ENCODE results near the gene ZNF529.
A peak's percentile ranks its signal among the peaks of the same experiment; 100 is the strongest.
"Not testable (repeated sequence)": the region's sequence is repeated elsewhere in the genome, so short reads cannot be mapped to it uniquely, and the experiment has no call there.

ZNF529 gene

DNA sequence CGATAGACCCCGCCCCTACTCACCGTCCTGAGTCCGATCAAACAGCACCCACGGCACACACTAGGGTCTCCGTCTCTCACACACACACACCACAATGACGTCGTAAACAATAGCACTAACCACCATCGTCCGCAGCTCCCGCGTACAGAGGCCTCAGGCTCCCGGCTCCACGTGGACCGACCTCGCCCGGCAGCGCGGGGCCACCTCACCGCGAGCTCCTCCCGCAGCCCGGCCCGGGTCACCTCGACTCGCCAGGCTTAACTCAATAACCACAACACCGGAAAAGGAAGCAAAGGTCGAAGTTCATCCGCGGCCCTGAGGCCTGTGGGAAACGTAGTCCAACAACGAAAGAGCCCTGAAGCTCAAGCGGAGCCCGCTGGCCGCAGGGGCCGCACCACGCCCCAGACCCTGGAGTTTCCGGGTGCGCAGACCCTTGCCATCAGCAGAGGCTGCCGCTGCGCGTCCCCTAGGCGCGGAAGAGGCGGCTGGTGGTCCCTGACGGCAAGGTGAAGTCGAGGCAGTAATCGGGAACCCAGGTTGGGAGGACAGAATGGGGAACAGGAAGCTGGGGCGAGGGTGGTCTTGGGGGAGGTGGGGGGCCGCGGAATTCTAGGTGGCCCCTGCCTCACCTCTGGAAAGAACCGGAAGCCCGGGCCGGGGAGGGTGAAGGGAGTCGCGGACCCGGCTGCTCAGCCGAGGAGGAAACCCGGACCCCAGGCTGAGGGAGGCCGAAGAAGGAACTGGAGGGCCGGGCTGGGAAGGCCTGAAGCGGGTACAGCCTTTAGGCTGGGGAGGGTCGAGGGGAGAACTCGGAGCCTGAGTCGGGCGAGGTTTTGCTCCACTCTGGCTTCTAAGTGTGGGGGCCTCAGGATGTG lies at the start of gene ZNF529:
Gene ZNF529 (minus strand): TSS at position 273 of the 875 bp plus-strand sequence. CDS start 946 bp downstream, outside the sequence.
- peak within 1 kb of the TSS; percentile 90 for H3K27ac Mint-ChIP-seq
- DNase-seq: peak; percentile 92
- no peaks in the 10 kb centered on the region for H3K27me3 Mint-ChIP-seq
- H3K36me3 Mint-ChIP-seq: peaks cover 73% of the 10 kb centered on the region
- CTCF ChIA-PET: no interaction called here
- H3K9me3 Mint-ChIP-seq: peaks cover 28% of the 10 kb centered on the region
- H3K4me1 Mint-ChIP-seq: peaks cover 32% of the 10 kb centered on the region
- H3K4me3 Mint-ChIP-seq: peak within 1 kb of the TSS; percentile 76

GRCh38 chr19:36605877-36606478 lies 32.9 kb upstream of the ZNF529 start:
- no peak for DNase-seq
- Mint-ChIP-seq H3K4me1 (peaks cover 23% of the 10 kb centered on the region), H3K9me3 (peaks cover 32% of the 10 kb centered on the region), H3K27ac (peak overlapping the region; percentile 94), H3K27me3 (no peaks in the 10 kb centered on the region), H3K4me3 (peak overlapping the region; percentile 78), H3K36me3 (peaks cover 53% of the 10 kb centered on the region)
- CTCF ChIA-PET: interaction anchor here (0.8 kb wide), 1 partner anchor 244 kb away, joined by 3 read pairs; no protein-coding TSS in a partner anchor

DNA sequence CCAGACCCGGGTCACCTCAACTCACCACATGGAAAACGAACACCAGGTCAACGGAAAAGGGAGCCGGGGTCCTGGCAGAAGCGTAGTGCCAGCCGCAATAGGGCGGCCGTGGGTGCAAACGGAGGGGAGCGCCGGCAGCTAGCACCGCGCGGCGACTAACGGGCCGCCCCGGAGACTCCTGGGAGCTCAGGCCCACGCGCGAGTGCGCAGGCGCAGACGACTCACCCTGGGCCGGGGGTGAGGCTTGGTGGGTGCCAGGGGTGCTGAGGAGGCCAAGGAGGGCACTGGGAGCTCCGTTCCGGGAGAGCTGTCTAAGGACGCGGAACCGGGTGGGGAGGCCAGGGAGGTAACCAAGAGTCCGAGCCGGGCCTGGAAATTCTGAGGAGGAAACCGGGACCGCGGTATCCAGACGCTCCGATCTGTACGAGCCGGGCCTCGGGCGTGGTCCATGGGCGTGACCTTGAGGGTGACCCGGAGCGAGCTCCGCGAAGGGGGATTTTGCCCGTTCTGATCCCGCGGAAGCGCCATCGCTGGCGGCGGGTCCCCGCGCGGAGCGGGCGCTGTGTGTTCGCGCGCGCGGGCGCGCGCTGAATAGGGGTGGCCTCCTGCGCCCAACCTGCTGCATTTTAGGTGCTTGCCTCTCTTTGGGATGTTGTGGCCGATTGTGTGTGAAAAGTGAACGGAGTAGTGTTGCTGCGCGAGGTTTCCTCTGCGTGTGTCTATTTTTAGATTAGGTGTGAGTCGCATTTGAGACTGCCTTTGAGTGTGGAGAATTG lies 32.2 kb upstream of the ZNF529 start, which contains the start of gene ZNF382:
Gene ZNF382 (plus strand): TSS at position 213 of the 776 bp plus-strand sequence. CDS start 4,602 bp downstream, outside the sequence.
- Mint-ChIP-seq H3K27me3 (no peaks in the 10 kb centered on the region), H3K36me3 (peaks cover 52% of the 10 kb centered on the region), H3K9me3 (peaks cover 35% of the 10 kb centered on the region), H3K4me3 (peak within 1 kb of the TSS; percentile 78), H3K4me1 (peaks cover 23% of the 10 kb centered on the region), H3K27ac (peak within 1 kb of the TSS; percentile 94)
- CTCF ChIA-PET: interaction anchor here (0.8 to 0.9 kb wide), 3 partner anchors 35 to 946 kb away, joined by 3 to 4 read pairs (median 3); no protein-coding TSS in a partner anchor
- DNase-seq: peak; percentile 90

DNA sequence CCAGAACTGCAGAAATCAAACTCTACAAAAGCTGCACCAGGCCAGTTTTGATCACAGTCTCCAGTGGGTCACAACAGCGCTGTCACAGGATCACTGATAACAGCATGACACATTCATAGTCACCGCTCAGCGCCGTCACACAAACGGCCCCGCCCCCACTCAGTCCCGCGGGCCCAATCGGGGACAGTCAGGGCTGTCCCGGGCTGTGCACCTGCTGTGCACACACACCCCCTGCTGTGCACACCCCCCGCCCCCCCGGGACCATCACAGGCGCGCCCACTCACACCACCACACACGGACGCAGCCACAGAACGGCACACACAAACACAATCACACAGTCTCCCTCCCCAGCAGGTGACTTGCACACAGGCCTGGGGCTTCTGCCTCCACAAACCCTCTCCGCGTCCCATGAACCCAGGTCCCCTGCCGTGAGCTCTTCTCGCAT lies 31.6 kb upstream of the ZNF529 start:
- peak overlapping the region; percentile 94 for H3K27ac Mint-ChIP-seq
- peaks cover 32% of the 10 kb centered on the region for H3K9me3 Mint-ChIP-seq
- peak; percentile 91 for DNase-seq
- peaks cover 23% of the 10 kb centered on the region for H3K4me1 Mint-ChIP-seq
- CTCF ChIA-PET: interaction anchor here (0.8 to 0.9 kb wide), 3 partner anchors 36 to 947 kb away, joined by 3 to 4 read pairs (median 3); no protein-coding TSS in a partner anchor
- H3K36me3 Mint-ChIP-seq: peaks cover 47% of the 10 kb centered on the region
- H3K27me3 Mint-ChIP-seq: no peaks in the 10 kb centered on the region
- peak overlapping the region; percentile 78 for H3K4me3 Mint-ChIP-seq

GRCh38 chr19:36602681-36603080 lies 29.6 kb upstream of the ZNF529 start:
- H3K4me3 Mint-ChIP-seq, H3K27me3 Mint-ChIP-seq, H3K27ac Mint-ChIP-seq, CTCF ChIA-PET, DNase-seq: not testable (repeated sequence)
- Mint-ChIP-seq H3K4me1 (peaks cover 23% of the 10 kb centered on the region), H3K9me3 (peaks cover 20% of the 10 kb centered on the region), H3K36me3 (peaks cover 33% of the 10 kb centered on the region)

DNA sequence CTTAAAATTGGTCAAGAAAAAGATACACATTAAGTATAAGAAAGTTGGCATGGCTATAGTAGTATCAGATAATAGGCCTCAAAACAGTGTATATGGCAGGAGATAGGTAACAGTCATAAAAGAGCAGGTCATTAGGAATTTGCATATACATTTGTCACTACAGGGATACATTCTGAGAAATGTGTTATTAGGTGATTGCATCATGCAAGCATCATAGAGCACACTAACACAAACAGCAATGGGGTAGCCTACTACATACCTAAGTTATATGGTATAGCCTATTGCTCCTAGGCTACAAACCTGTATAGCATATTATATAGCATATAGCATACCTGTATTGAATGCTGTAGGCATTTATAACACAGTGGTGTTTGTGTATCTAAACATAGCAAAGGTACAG lies 6.2 kb upstream of the ZNF529 start:
- peaks cover 49% of the 10 kb centered on the region for H3K9me3 Mint-ChIP-seq
- no peak overlapping the region for H3K4me3 Mint-ChIP-seq
- no peak for DNase-seq
- H3K27ac Mint-ChIP-seq: no peak overlapping the region
- CTCF ChIA-PET: no interaction called here
- no peaks in the 10 kb centered on the region for H3K27me3 Mint-ChIP-seq
- peaks cover 76% of the 10 kb centered on the region for H3K36me3 Mint-ChIP-seq
- H3K4me1 Mint-ChIP-seq: peaks cover 9% of the 10 kb centered on the region

DNA sequence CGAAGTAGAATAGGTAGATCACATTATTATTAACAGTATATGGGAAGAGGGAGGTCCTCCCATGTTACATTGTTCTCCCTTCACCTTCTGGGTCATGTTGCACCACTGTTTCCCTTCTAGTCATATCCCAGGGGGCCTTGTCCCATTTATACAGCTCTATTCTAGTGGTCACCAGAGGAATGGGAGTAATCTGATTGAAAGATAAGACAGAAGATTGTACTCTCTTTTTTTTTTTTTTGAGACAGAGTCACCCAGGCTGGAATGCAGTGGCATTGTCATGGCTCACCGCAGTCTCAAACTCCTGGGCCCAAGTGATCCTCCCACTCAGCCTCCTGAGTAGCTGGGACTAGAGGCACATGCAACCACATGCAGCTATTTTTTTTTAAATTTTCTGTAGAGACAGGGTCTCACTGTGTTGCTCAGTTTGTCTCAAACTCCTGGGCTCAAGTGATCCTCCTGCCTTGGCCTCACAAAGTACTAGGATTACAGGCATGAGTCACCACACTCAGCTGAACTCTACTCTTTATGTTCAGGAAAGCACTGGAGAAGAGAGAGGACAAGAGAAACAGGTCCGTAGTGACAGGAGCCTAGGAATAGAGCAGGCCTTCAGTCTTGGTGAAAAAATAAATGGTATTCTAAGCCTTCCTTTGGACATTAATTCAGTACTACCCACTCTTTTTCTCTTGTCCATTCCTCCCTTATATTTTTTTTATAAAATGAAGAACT lies 4.3 kb upstream of the ZNF529 start:
- Mint-ChIP-seq H3K27me3 (no peaks in the 10 kb centered on the region), H3K4me3 (no peak overlapping the region), H3K36me3 (peaks cover 80% of the 10 kb centered on the region), H3K9me3 (peaks cover 42% of the 10 kb centered on the region), H3K4me1 (peaks cover 23% of the 10 kb centered on the region), H3K27ac (no peak overlapping the region)
- DNase-seq: no peak
- CTCF ChIA-PET: no interaction called here

GRCh38 chr19:36574741-36575140 lies 1.6 kb upstream of the ZNF529 start:
- peak overlapping the region; percentile 76 for H3K4me3 Mint-ChIP-seq
- peaks cover 29% of the 10 kb centered on the region for H3K9me3 Mint-ChIP-seq
- DNase-seq: no peak
- CTCF ChIA-PET: no interaction called here
- peaks cover 32% of the 10 kb centered on the region for H3K4me1 Mint-ChIP-seq
- H3K27me3 Mint-ChIP-seq: no peaks in the 10 kb centered on the region
- peaks cover 72% of the 10 kb centered on the region for H3K36me3 Mint-ChIP-seq
- peak overlapping the region; percentile 90 for H3K27ac Mint-ChIP-seq

DNA sequence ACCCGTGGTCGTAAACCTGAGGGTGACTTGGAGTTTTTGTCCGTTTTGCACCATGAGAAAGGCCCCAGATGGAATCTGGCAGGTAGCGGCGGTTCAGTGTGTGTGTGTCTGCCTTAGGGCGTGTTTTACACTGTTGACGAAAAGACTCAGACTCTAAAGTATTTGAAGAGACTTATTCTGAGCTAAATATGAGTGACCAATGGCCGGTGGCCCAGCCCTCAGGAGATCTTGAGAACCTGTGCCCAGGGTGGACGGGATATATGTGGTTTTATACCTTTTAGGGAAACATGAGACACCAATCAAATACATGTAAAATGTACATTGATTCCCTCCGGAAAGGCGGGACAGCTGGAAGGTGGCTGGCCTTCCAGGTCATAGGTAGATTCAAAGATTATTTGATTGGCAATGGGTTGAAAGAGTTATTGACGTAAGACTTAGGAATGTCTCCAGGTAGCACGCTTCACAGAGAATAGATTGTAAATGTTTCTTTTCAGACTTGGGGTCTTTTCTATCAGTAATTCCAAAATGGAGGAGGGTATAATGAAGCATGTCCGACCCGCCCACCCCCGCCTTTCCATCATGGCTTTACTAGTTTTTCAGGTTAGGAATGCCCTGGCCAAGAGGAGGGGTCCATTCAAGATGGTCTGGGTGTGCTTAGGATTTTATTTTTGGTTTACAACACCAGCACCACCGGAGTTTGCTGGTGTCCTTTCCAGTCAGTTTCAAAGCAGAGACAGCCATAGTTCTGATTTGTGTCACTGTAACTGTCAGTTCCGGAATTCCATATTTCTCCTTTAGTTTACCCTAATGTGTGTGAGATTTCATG lies 1.0 kb upstream of the ZNF529 start:
- no peaks in the 10 kb centered on the region for H3K27me3 Mint-ChIP-seq
- H3K27ac Mint-ChIP-seq: peak overlapping the region; percentile 90
- no peak for DNase-seq
- H3K4me1 Mint-ChIP-seq: peaks cover 32% of the 10 kb centered on the region
- CTCF ChIA-PET: no interaction called here
- H3K4me3 Mint-ChIP-seq: peak overlapping the region; percentile 76
- peaks cover 73% of the 10 kb centered on the region for H3K36me3 Mint-ChIP-seq
- peaks cover 27% of the 10 kb centered on the region for H3K9me3 Mint-ChIP-seq

- H3K27ac Mint-ChIP-seq: peak overlapping the region; percentile 90
- H3K9me3 Mint-ChIP-seq: peaks cover 34% of the 10 kb centered on the region
- H3K4me3 Mint-ChIP-seq: peak overlapping the region; percentile 76
- peaks cover 76% of the 10 kb centered on the region for H3K36me3 Mint-ChIP-seq
- no peaks in the 10 kb centered on the region for H3K27me3 Mint-ChIP-seq
- CTCF ChIA-PET: no interaction called here
- peaks cover 32% of the 10 kb centered on the region for H3K4me1 Mint-ChIP-seq
- no peak for DNase-seq
Measured at GRCh38 chr19:36572593-36573019, 486 bp downstream of the ZNF529 start.

GRCh38 chr19:36564391-36564790 lies 8.7 kb downstream of the ZNF529 start:
- H3K36me3 Mint-ChIP-seq: peaks cover 83% of the 10 kb centered on the region
- no peaks in the 10 kb centered on the region for H3K4me1 Mint-ChIP-seq
- H3K27me3 Mint-ChIP-seq: no peaks in the 10 kb centered on the region
- no peak overlapping the region for H3K4me3 Mint-ChIP-seq
- H3K27ac Mint-ChIP-seq: no peak overlapping the region
- CTCF ChIA-PET: no interaction called here
- H3K9me3 Mint-ChIP-seq: peaks cover 65% of the 10 kb centered on the region
- no peak for DNase-seq

DNA sequence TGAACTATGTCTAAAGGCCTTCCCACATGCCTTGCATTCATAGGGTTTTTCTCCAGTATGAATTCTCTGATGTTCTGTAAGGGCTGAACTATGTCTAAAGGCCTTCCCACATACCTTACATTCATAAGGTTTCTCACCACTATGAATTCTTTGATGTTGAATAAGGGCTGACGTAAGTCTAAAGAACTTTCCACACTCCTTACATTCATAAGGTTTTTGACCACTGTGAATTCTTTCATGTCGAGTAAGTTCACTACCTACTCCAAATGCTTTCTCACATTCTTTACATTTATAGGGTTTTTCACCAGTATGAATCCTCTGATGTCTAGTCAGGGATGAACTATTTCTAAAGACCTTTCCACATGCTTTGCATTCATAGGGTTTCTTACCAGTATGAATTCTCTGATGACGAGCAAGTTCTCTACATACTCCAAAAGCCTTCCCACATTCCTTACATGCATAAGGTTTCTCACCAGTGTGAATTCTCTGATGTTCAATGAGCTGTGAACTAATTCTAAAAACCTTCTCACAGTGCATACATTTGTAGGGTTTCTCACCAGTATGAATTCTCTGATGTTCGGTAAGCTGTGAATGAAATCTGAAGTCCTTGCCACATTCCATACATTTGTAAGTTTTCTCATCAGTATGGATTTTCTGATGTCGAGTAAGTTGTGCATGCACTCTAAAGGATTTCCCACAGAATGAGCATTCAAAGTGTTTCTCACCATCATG lies 25.9 kb downstream of the ZNF529 start:
- DNase-seq: no peak
- no peaks in the 10 kb centered on the region for H3K4me1 Mint-ChIP-seq
- CTCF ChIA-PET: no interaction called here
- no peak overlapping the region for H3K27ac Mint-ChIP-seq
- H3K9me3 Mint-ChIP-seq: peaks cover 83% of the 10 kb centered on the region
- H3K4me3 Mint-ChIP-seq: no peak overlapping the region
- no peaks in the 10 kb centered on the region for H3K27me3 Mint-ChIP-seq
- peaks cover 85% of the 10 kb centered on the region for H3K36me3 Mint-ChIP-seq

All from activated naive CD4-positive, alpha-beta T cell treated with anti-CD3 and anti-CD28 coated beads, Interleukin-2, amount 10 ng/mL, durations not matched to agents 7 days and 5 days (primary cell).